GM12864 (cell line): ENCODE data around the gene FKBP8.
"Not testable (repeated sequence)": the region's sequence is repeated elsewhere in the genome, so short reads cannot be mapped to it uniquely, and the experiment has no call there.

Experiments
- DNase-seq: peaks from one replicate; pipeline ENCODE4 v3.0.0-alpha.2; 2011; ENCODE audit warnings: low read depth
- H3K4me3 ChIP-seq: 2 replicates; pipeline ENCODE4 v1.5.1; 2011; ENCODE audit warnings: mild to moderate bottlenecking, low read depth, low read length, control low read depth
- TF ChIP-seq, protein P1 (sequence below): IDR thresholded peaks from 2 replicates; pipeline ENCODE4 v1.5.1; 2011; ENCODE audit warnings: low read depth, mild to moderate bottlenecking, moderate library complexity, low read length, control low read depth, inconsistent platforms; ENCODE audit errors: missing control alignments

FKBP8 gene

DNA sequence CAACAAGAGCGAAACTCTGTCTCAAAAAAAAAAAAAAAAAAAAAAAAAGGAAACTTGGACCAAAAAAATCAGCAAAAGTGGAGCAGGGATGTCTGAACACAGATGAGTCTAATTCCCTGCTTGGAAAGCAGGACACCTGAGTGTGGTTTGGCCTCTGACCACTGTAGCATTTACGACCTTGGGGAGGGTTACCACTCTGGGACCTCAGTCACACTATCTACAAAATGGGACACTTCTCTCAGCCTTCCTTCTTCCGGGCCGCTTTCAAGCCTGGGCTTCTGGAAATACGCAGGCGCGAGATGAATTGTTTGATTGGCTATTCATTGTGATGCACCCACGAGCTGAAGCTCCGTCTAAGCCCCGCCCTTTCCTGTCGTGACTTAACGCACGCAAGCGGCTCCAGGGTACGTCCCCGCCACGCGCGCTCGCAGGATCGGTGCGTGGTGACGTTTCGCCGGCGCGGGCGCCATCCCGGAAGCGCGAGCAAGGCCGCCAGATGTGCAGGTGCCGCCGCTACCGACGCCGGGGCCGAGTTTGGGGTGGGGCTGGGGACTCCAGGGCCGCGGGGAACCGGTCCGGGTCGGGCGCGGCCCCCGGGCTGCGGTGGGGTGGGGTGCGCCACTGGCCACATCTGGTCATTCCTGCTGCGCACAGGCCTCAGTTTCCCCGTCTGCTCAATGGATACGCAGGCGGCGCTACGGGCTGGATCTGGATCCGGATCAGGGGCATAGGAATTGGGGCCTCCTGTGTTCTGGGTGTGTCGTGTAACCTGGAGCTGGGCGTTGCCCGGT is 14.2 kb upstream of the FKBP8 start, which contains the start of gene KXD1:
KXD1 (plus strand) TSS at position 460 of the 791 bp plus-strand sequence. CDS start 4,187 bp downstream, outside the sequence.
- TF ChIP-seq, protein P1, sequence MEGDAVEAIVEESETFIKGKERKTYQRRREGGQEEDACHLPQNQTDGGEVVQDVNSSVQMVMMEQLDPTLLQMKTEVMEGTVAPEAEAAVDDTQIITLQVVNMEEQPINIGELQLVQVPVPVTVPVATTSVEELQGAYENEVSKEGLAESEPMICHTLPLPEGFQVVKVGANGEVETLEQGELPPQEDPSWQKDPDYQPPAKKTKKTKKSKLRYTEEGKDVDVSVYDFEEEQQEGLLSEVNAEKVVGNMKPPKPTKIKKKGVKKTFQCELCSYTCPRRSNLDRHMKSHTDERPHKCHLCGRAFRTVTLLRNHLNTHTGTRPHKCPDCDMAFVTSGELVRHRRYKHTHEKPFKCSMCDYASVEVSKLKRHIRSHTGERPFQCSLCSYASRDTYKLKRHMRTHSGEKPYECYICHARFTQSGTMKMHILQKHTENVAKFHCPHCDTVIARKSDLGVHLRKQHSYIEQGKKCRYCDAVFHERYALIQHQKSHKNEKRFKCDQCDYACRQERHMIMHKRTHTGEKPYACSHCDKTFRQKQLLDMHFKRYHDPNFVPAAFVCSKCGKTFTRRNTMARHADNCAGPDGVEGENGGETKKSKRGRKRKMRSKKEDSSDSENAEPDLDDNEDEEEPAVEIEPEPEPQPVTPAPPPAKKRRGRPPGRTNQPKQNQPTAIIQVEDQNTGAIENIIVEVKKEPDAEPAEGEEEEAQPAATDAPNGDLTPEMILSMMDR, result no peak
- H3K4me3 ChIP-seq, result peak within 1 kb of the TSS; percentile 74
- DNase-seq, result peak; percentile 100

DNA sequence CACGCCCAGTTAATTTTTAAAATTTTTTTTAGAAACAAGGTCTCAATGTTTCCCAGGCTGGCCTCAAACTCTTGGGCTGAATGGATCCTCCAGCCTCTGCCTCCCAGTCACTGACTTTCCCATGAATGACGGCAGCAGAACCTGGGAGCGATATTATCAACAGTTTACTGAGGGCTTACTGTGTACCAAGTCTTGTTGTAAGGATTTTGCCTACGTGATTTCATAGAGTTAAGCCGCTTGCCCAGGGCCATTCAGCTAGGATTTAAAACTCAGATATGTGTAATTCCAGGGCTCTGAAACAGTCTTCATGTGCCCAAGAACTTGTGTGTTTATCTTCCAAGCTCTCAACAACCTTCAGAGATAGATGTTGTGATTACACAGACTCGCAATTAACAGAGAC is 8.3 kb upstream of the FKBP8 start:
- TF ChIP-seq, protein P1, result no peak
- DNase-seq, result no peak
- H3K4me3 ChIP-seq, result no peak overlapping the region

DNA sequence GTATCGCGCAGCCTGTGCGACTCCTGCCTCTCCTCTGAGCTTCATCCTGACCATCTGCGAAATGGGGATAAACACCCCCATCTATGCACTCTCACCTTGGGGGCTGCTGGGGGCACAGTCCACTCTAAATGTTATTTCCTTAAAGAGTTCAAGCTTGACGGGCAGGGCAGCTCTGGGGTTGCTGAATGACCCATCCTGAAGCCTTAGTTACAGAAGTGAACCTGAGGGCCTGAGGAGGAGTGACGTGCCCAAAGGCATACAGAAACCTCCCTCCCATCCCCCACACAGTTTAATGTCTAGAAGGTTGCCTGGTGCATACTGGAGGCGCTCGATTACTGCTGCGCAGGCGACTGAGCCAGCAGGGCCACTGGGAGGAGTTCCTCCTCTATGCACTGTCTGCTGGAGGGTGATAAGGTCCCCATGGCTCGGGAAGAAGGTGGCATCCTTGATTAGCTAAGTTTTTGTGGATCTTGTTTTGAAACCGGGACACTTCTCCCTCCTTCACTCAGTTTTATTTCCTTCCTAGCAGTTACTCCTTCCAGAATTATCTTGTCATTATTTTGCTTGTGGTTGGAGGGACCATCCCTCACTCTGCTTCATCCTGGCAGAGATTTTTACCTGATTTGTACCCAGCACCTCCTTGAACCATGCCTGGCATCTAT is 572 bp upstream of the FKBP8 start:
- TF ChIP-seq, protein P1, result no peak
- peak overlapping the region; percentile 64 for H3K4me3 ChIP-seq
- peak; percentile 73 for DNase-seq

DNA sequence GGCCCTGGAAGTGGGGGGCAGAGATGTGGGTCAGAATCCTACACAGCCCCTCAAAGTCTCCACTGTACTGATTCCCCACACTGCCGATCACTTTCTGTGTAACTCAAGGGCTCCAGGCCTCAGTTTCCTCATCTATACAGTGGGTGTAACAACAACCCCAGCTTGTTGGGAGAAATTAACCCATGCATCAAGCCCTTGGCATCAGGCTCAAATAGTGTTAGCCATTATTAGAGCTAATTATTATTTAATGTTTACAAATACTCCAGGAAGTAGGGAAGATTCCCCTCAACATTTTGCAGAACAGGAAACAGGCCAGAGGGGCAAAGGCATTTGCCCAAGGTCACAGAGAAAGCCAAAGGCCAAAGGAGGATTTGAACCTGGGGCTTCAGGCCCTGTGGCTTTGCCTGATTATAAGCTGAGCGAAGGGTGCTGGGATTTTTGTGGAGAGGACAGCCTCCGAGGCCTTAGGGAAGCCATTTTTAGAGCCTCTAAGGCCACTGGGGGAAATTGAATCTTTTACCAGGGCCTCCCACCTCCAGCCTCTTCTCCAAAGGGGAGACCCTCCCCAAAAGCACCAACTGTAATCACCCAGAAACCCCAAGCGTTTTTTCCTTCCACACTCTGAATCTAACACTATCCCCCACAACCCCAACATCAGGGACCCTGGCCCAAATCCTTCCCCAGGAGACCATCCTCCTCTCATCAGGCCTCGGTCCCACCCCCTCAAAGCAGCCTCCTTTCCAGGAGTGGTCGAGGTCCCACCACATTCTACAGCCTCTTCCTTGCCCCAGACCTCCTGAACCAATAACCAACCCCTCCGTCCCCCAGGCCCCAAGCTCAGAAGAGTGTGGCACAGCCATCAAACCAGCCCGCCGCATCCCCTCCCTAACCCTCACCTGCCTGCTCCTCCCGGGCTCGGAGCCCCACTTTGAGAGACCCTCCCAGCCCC is 1.1 kb downstream of the FKBP8 start:
- no peak for DNase-seq
- TF ChIP-seq, protein P1, result no peak
- H3K4me3 ChIP-seq, result peak overlapping the region; percentile 75

GRCh38 chr19:18541258-18541991 is 1.9 kb downstream of the FKBP8 start:
- TF ChIP-seq, protein P1, result no peak
- H3K4me3 ChIP-seq, result no peak overlapping the region
- DNase-seq, result no peak

- H3K4me3 ChIP-seq, DNase-seq: not testable (repeated sequence)
Measured at GRCh38 chr19:18540200-18540599, 3.2 kb downstream of the FKBP8 start.

GRCh38 chr19:18539372-18539771 is 4.0 kb downstream of the FKBP8 start:
- TF ChIP-seq, protein P1, result no peak
- H3K4me3 ChIP-seq, result no peak overlapping the region
- DNase-seq, result no peak
